AG04449 (cell line): ENCODE results near the gene NCBP1.

ENCODE experiments used
- CTCF ChIA-PET: fragments of 350-600 bp; formaldehyde crosslinking; extraction: SDS; loops from one replicate; lab custom pipeline; 2021; ENCODE audit warnings: antibody characterized with exemption; lab: Yijun Ruan, JAX
- POLR2A ChIA-PET: fragments of 400-600, 350-600 bp; formaldehyde crosslinking; extraction: SDS; loops from one replicate; lab custom pipeline; 2020; ENCODE audit warnings: antibody characterized with exemption, inconsistent platforms; lab: Yijun Ruan, JAX
- DNase-seq: peaks from one replicate; pipeline ENCODE4 v3.0.0-alpha.2; 2010; ENCODE audit warnings: low read depth, low spot score
- H3K4me3 ChIP-seq: 2 replicates; pipeline ENCODE4 v1.5.1; 2011; ENCODE audit warnings: low read depth, mild to moderate bottlenecking, control low read depth, low read length
- CTCF ChIP-seq: IDR thresholded peaks from one replicate; pipeline ENCODE4 v1.5.1; 2011; ENCODE audit warnings: mild to moderate bottlenecking, moderate library complexity, low read length, control low read depth, inconsistent platforms; ENCODE audit not compliant: insufficient read depth; ENCODE audit errors: missing control alignments

NCBP1 gene

GRCh38 chr9:97673922-97674321 is 40.3 kb downstream of the NCBP1 start:
- ChIA-PET CTCF (interaction anchor here (0.8 kb wide), 1 partner anchor 227 kb away, joined by 5 read pairs; no protein-coding TSS in a partner anchor), POLR2A (interaction anchor here (0.8 kb wide), 1 partner anchor 23 kb away, joined by 4 read pairs; the partner anchor contains the start of gene XPA)
- DNase-seq = no peak
- no peak overlapping the region for H3K4me3 ChIP-seq
- no peak for TF ChIP-seq CTCF

GRCh38 chr9:97675655-97676054 is 42.0 kb downstream of the NCBP1 start:
- H3K4me3 ChIP-seq = no peak overlapping the region
- ChIA-PET CTCF (interaction anchor here (1.2 kb wide), 1 partner anchor 225 kb away, joined by 3 read pairs; no protein-coding TSS in a partner anchor), POLR2A (no interaction called here)
- DNase-seq = no peak
- no peak for TF ChIP-seq CTCF

- no peak overlapping the region for H3K4me3 ChIP-seq
- POLR2A ChIA-PET = no interaction called here
- no peak for TF ChIP-seq CTCF
- DNase-seq = no peak
- CTCF ChIA-PET = interaction anchor here (1.0 kb wide), 1 partner anchor 219 kb away, joined by 3 read pairs; no protein-coding TSS in a partner anchor
These were observed 48.6 kb downstream of the NCBP1 start for GRCh38 chr9:97682242-97682641.

- CTCF ChIA-PET = interaction anchor here (1.2 to 3.2 kb wide), 2 partner anchors 213 kb away, joined by 7 to 12 read pairs; no protein-coding TSS in a partner anchor
- TF ChIP-seq CTCF = no peak
- POLR2A ChIA-PET = no interaction called here
- no peak for DNase-seq
- H3K4me3 ChIP-seq = no peak overlapping the region
These were observed 55.0 kb downstream of the NCBP1 start for GRCh38 chr9:97688654-97689053.

- no peak for DNase-seq
- ChIA-PET CTCF (interaction anchor here (0.9 to 3.2 kb wide), 2 partner anchors 206 to 212 kb away, joined by 4 to 12 read pairs; no protein-coding TSS in a partner anchor), POLR2A (no interaction called here)
- no peak for TF ChIP-seq CTCF
- H3K4me3 ChIP-seq = no peak overlapping the region
These were observed 56.0 kb downstream of the NCBP1 start for GRCh38 chr9:97689401-97690180.

GRCh38 chr9:97694769-97695168 is 61.1 kb downstream of the NCBP1 start:
- no peak for DNase-seq
- no peak for TF ChIP-seq CTCF
- CTCF ChIA-PET = interaction anchor here (1.9 kb wide), 1 partner anchor 11 kb away, joined by 5 read pairs; no protein-coding TSS in a partner anchor
- POLR2A ChIA-PET = no interaction called here
- H3K4me3 ChIP-seq = no peak overlapping the region
